GM18526 (cell line): ENCODE results near the gene MARVELD1.

Experiments used
- POLR2A ChIP-seq: IDR thresholded peaks from 3 replicates; pipeline ENCODE4 v1.6.1; 2011; ENCODE audit not compliant: insufficient read length; ENCODE audit errors: extremely low read depth

Gene MARVELD1

GRCh38 chr10:97733256-97733655, 19.7 kb downstream of the MARVELD1 start:
- TF ChIP-seq POLR2A: no peak

GRCh38 chr10:97734021-97734420, 20.5 kb downstream of the MARVELD1 start:
- TF ChIP-seq POLR2A: no peak

- TF ChIP-seq POLR2A: no peak
Measured at GRCh38 chr10:97736403-97736901, 22.9 kb downstream of the MARVELD1 start.

DNA sequence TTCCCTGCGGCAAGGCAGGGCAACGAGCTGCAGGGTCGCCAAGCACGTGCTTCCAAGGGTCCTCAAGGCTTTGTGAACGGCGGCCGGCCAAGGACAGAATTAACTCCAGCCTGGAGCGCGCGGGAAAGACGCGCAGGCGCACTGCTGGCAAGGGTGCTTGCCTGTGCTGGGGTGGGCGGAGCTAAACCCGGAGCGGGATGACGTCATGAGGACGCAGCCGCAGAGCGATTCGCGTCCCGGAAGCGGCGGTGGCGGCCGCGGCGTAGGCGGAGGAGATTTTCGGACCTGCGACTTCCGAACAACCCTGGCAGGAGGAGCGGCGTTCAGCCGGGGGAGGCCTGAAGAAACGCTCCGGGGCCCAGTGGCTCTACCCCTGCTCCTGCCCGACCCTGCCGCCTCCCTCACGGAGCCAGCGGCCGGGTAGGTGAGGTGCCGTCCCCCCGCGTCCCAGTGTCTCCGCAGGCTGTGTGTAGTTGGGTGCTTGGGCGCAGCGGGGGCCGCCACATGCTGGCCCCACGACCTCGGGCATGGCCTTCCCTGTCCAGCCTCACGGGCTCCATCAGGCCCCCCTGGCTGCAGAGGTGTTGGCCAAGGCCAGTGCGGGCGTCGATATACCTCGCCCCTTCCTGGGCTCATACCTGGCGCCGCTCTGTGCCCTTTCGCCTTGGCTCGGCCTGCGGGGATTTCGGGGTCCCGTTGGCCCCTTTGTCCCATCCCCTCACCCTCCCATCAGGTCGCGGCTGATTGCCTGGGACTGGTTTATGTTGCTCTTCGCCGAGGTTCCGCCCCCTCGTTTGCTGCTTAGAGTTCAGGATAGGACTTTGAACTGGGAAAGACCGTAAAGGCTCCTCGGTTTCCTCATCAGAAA, 23.6 kb downstream of the MARVELD1 start, which contains the start of gene ZFYVE27:
Gene ZFYVE27 (plus strand): TSS at position 227 of the 868 bp plus-strand sequence. CDS start 1,350 bp downstream, outside the sequence.
- peak; percentile 91 for TF ChIP-seq POLR2A

GRCh38 chr10:97737770-97738265, 24.3 kb downstream of the MARVELD1 start:
- TF ChIP-seq POLR2A: no peak

DNA sequence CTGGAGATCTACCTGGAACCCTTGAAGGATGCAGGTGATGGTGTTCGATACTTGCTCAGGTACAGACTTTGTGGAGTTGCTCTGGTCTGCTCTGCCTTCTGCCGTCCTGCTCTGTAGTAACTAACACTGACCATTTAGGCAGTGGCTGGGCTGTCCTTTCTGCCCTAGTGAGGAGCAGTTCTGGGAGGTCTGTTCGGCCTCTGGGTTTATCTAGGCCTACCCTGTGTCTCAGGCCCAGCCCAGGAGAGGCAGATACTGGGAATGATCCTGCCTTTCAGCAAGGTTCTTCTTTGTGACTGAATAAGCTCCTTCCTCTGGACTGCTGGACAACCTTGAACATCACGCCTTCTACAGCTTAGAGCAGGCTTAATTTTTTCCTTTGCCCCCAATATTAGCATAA, 25.1 kb downstream of the MARVELD1 start:
- TF ChIP-seq POLR2A: no peak

- TF ChIP-seq POLR2A: no peak
Measured at GRCh38 chr10:97740613-97741012, 27.1 kb downstream of the MARVELD1 start.

DNA sequence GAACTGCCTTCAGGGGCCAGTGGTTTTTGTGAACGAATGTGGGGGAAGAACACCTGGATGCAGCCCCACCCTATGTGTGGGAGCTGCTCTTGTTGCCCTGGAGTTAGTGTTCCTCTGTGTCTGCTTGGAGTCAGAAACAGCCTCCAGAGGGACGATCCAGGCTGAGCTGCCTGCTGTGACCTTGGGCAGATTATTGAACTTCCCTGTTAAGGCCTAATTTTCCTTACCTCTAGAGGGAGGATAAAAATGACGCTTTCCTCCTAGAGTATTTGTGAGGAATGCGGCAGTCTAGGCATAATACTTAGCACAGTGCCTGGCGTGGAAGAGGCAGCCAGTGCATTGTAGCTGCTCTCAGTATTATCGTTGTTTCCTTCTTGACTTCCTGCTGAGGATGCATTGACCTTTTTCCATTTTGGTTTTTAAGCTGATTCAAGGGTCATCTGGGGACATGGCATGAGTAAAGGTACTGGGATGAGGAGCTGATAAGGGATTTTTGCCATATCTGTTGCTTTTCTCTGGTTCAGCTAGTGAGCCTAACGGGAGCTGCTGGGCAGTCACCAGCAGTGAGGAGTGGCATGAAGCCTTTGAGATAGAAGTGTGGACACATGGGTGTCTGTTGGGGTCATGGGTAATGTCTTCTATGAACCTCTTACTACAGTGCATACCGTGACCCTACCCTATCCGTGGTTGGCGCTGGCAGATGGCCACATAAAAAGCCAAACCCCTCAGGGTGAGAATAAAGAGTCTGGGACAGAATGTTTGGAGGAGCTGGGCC, 29.8 kb downstream of the MARVELD1 start:
- no peak for TF ChIP-seq POLR2A

DNA sequence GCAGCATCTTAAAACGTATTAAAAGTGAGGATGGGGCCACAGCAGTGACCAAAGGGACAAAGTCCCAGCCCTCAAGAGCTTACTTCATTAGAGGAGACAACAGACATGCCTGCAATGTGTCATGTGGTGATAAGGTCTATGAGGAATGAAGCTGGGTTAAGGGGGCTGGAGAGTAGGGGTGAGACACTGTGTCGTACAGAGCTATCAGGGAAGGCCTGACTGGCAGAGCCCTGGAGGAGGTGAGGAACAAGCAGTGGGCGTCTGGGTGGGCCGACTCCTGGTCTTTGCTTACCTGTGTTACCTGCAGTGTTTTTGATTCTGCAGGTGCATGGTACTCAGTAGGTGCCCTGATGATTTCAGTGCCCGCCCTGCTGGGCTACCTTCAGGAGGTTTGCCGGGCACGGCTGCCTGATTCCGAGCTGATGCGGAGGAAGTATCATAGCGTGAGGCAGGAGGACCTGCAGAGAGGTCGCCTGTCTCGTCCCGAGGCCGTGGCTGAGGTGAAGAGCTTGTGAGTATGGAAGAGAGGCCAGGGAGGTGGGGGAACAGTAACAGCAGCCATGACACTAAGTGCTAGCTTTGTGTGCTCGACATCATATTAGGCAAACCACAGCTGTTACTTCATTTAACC, 31.0 kb downstream of the MARVELD1 start:
- TF ChIP-seq POLR2A: no peak

GRCh38 chr10:97747573-97747972, 34.0 kb downstream of the MARVELD1 start:
- no peak for TF ChIP-seq POLR2A

GRCh38 chr10:97748116-97748515, 34.6 kb downstream of the MARVELD1 start:
- no peak for TF ChIP-seq POLR2A

- no peak for TF ChIP-seq POLR2A
Measured at GRCh38 chr10:97752956-97753355, 39.4 kb downstream of the MARVELD1 start.

DNA sequence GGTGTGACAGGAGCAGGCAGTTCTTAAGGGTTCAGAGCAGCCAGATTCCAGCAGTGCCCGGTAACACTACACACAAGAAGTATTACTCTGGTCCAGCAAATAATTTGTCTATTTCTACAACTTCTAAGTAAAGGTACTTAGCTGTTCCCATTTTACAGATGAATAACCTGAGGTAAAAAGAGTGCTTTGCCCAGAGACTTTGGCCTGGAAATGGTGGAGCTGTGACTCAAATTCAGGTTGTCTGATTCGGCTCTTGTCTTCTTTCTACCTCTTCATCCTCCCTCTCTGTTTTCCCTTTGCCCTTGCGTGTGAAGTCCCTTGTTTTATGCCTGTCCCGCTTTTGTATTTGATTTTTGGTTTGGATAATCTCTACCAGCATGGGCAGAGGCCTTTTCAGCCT, 41.2 kb downstream of the MARVELD1 start:
- TF ChIP-seq POLR2A: no peak

DNA sequence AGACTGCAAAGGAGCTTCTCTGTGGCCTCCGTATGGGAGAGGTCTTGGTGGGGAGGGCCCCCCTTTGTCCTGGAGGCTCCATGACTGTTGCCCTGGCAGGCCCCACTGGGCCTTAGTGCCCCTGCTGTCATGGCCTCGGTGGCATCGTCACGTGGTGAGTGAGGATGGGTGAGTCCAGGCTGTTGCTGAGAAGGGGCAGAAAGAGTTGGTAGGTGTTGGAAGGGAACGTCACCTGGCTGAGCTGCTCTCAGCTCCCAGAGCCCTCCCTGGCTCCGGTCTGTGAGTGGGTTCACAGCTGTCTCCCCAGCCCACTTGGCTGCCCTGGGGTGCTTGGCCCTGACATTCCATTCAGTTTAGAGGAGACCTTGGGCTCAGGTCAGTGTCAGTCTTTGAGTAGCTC, 42.2 kb downstream of the MARVELD1 start:
- no peak for TF ChIP-seq POLR2A

DNA sequence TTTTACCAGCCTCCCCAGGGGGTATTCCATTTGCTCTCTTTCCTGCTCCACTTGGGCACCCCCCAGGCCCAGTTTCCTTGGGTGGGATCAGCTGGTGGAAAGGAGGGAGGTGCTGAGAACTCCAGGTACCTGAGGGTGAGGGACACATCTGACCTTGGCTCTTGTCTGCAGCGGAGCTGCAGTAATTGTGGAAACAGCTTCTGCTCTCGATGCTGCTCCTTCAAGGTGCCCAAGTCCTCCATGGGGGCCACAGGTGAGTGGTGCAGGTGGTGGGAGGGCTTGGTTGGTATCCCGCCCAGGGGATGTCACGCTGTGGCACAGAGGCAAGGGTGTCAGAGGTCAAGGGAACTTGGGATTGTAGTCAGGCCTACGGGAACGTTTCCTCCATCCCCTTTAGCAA, 43.9 kb downstream of the MARVELD1 start:
- TF ChIP-seq POLR2A: no peak
